HG02610 (cell line): ENCODE data around the gene GREB1L.
"Not testable (repeated sequence)": the region's sequence is repeated elsewhere in the genome, so short reads cannot be mapped to it uniquely, and the experiment has no call there.

Experiments
- ATAC-seq: cut with Tn5 transposase; IDR thresholded peaks from one replicate; pipeline ENCODE4 v1.9.1; 2021; ENCODE audit warnings: mild to moderate bottlenecking, moderate library complexity; ENCODE audit not compliant: unreplicated experiment

Gene GREB1L

GRCh38 chr18:21362831-21363230 is 120.8 kb downstream of the GREB1L start:
- ATAC-seq = no peak

GRCh38 chr18:21363348-21363747 is 121.3 kb downstream of the GREB1L start:
- ATAC-seq = no peak

DNA sequence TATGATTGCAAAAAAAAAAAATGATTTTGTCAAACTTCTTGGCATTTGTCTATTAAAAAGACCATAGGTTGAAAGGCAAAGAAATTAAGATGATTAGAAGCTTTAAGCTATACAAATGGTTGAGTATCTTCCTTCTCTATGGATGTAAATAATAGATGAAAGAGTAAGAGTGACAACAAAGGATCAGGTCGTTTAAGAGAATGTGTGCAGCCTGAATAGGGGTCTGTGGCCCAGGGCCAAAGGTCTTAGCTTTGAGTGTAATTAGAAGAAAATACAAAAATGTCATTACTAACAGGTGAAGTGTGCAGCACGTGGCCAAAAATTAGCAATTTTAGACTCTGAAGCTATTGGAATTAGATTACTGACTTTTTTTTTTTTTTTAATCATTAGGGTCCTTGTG is 122.4 kb downstream of the GREB1L start:
- no peak for ATAC-seq

DNA sequence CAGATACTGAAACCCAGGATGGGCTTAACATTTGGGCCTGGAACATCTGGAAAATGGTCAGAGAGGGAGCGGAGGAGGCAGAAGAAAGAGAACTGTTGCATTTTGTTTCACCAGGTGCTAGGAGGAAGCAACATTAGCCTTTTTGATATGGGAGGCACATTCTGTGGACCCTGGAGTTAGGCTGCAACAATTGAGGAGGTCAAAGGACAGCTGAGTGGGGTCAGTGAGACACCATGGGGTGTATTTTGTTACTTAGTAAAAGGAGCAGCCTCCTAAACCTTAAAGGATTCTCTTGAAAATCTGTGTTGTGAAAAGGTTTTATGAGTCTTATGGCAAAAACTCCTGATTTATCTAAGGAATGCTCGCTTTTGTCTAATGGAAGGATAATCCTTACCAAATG is 124.9 kb downstream of the GREB1L start:
- ATAC-seq = no peak

GRCh38 chr18:21369146-21369545 is 127.1 kb downstream of the GREB1L start:
- no peak for ATAC-seq

DNA sequence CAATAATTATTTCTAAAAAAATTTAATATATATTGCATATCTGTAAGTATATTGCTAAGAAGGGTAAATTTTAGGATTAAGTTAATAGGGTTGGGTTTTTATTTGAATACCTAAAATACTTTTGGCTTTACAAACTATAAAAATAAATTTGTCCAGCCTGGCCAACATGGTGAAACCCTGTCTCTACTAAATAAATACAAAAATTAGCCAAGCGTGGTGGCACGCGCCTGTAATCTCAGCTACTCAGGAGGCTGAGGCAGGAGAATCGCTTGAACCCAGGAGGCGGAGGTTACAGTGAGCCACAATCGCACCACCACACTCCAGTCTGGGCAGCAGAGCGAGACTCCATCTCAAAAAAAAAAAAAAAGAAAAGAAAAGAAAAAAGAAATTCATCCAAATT is 127.6 kb downstream of the GREB1L start:
- ATAC-seq = not testable (repeated sequence)

- no peak for ATAC-seq
Observed at GRCh38 chr18:21383031-21383430, 141.0 kb downstream of the GREB1L start.

- ATAC-seq = no peak
Observed at GRCh38 chr18:21386523-21387240, 144.7 kb downstream of the GREB1L start.

- no peak for ATAC-seq
Observed at GRCh38 chr18:21387886-21388285, 145.9 kb downstream of the GREB1L start.

GRCh38 chr18:21389283-21389682 is 147.3 kb downstream of the GREB1L start:
- ATAC-seq = no peak

GRCh38 chr18:21389903-21390302 is 147.9 kb downstream of the GREB1L start:
- no peak for ATAC-seq

- ATAC-seq = no peak
Observed at GRCh38 chr18:21391074-21391673, 149.1 kb downstream of the GREB1L start.

- no peak for ATAC-seq
Observed at GRCh38 chr18:21393986-21394385, 152.0 kb downstream of the GREB1L start.

DNA sequence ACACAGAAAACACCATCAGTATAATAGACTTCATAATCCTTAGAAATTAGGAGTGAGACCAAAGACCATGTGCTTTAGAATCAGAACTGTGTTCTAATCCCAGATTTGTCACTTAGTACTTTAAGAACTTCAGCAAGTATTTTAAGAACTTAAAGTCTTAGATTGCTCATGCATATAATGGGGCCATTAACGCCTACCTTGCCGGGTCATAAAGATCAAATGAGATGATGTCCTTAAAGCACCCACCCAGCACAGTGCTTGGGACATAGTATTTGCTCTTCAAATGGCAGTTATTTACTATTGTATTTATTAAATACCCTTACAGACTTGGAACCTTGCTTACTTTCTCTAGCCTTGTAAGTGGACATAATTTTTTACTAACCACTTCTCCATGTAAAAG is 156.1 kb downstream of the GREB1L start:
- ATAC-seq = no peak

GRCh38 chr18:21402272-21402671 is 160.2 kb downstream of the GREB1L start:
- ATAC-seq = no peak

- no peak for ATAC-seq
Observed at GRCh38 chr18:21404426-21404825, 162.4 kb downstream of the GREB1L start.

- no peak for ATAC-seq
Observed at GRCh38 chr18:21406116-21406515, 164.1 kb downstream of the GREB1L start.

GRCh38 chr18:21408681-21409080 is 166.6 kb downstream of the GREB1L start:
- ATAC-seq = no peak

DNA sequence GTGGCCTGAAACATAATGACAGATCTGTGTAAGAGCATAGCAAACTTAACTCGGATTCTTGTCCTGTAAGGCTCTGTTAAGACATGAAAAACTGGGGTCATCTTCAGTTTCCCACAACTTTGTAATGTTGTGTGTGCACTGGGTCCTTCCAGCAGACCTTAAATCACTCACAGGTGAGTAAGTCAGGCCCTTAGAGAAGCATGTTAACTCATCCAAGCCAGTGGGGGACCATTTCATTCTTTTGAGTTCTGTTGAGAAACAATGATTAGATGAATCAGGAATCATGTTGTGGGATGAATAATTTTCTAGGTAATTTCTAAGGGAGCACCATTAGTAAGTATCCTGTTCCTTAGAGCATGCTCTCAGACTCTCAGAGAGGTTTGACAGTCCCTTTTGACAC is 191.4 kb downstream of the GREB1L start:
- ATAC-seq = no peak

GRCh38 chr18:21439431-21439846 is 197.4 kb downstream of the GREB1L start:
- no peak for ATAC-seq

DNA sequence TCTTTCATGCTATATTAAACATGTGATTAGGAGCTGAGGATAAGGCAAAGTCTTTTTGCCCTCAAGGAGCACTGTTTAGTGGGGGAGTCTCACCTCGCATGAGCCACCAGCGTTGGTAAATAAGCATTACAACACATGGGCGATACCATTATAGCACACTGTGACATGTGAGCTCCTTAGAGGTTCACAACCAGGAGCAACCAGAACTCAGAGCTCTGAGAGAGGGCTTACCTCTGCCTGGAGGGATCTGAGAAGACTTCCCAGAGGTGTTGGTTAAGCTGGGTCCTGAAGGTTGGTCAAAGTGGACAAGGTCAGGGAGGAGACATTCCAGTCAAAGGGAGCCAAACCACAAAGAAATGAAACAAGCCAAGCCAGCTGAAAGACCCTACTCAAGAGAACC is 199.6 kb downstream of the GREB1L start:
- no peak for ATAC-seq

DNA sequence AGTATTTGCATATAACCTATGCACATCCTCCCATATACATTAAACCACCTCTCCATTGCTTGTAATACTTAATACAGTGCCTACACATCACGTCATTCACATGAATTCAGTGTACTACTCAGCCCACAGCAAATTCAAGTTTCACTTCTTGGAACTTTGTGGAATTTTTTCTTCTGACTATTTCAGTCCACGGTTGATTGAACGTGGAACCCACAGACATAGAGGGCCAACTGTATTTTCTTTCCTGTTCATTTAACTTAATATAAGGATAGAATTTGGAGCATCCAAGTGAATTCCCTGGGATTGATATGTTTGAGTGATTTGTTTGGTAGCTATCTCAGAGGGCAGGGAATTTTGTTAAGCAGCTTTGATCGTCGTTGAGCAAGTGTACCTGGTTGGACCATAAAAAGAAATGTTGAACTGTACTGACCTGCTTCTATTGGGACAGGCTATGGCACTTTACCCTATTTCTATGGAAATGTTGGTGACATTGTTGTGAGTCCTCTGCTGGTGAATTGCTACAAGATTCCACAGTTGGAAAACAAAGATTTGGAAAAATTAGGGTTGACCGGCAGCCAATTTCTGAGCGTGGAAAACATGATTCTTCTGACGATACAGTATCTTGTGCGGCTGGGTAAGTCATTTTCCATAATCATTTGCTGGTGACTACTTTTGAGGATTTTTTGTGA is 201.9 kb downstream of the GREB1L start:
- ATAC-seq = no peak
